K562 (cell line): ENCODE results near the gene IDI2. TPM values are rescaled to one million over a fixed set of nuclear protein-coding genes. Genes with fewer than 3 reads are reported as not detected.

Source experiments
- ATAC-seq: fragments of 200-7000 bp; cut with Tn5 transposase; 3 replicates; pipeline ENCODE4 v1.9.1; 2020; ENCODE audit warnings: moderate library complexity
- BruUV-seq: library from RNA; stranded (reverse); fragments of 400-500 nt; replicated peaks from 2 replicates; lab custom pipeline; 2021; lab: Mats Ljungman, UMichigan
- CTCF ChIA-PET: fragments of 300-600 bp; formaldehyde crosslinking; extraction: SDS; loops from one replicate; lab custom pipeline; 2021; ENCODE audit warnings: low intra/inter-chr PET ratio; lab: Yijun Ruan, JAX
- POLR2A ChIA-PET: fragments of 300-600, 350-650 bp; sonication (Branson Sonifier 250); formaldehyde crosslinking; extraction: SDS; loops from one replicate; lab custom pipeline; 2021; ENCODE audit warnings: antibody characterized with exemption, inconsistent platforms; lab: Yijun Ruan, JAX
- DNase-seq, 4 experiments: peaks; one replicate each; pipeline versions ENCODE4 v3.0.0 to v3.0.0-alpha.2; 2011 to 2018; ENCODE audit warnings: low spot score in 3 of 4, mixed read lengths in 3 of 4; ENCODE audit errors: extremely low read depth in 1 of 4
- FAIRE-seq: peaks from 2 replicates; lab custom pipeline; 2011; peaks lifted over from hg19 to GRCh38; lab: Jason Lieb, UNC
- H2AFZ ChIP-seq: 2 replicates; pipeline ENCODE4 v1.6.0; 2011; ENCODE audit warnings: low read depth, low read length, control low read depth, inconsistent platforms
- H3K27ac ChIP-seq: fragments of 200-600 bp; 3 replicates; pipeline ENCODE4 v1.8.0; 2011; ENCODE audit warnings: low read depth, mild to moderate bottlenecking, control low read depth, inconsistent platforms, low read length, moderate library complexity, mixed read lengths; ENCODE audit errors: extremely low read depth
- H3K27me3 ChIP-seq, 2 experiments: fragments of 300-600 bp in 1 of 2; 2 replicates in 1 of 2; 3 replicates in 1 of 2; pipeline versions ENCODE4 v1.6.0 to v1.8.0; 2011; ENCODE audit warnings: inconsistent platforms in 2 of 2, low read length in 2 of 2, mild to moderate bottlenecking in 1 of 2, mixed read lengths in 1 of 2, moderate library complexity in 1 of 2; ENCODE audit not compliant: control insufficient read depth in 2 of 2, insufficient read depth in 2 of 2
- H3K36me3 ChIP-seq: fragments of 300-600 bp; 3 replicates; pipeline ENCODE4 v1.8.0; 2011; ENCODE audit warnings: mild to moderate bottlenecking, low read length, inconsistent platforms; ENCODE audit not compliant: control insufficient read depth, insufficient read depth
- H3K4me1 ChIP-seq, 2 experiments: fragments of 200-600 bp in 1 of 2; replicated peaks in 1 of 2; 2 replicates in 1 of 2; 3 replicates in 1 of 2; pipeline versions ENCODE4 v1.5.1 to v1.8.0; 2011; ENCODE audit warnings: inconsistent platforms in 2 of 2, low read length in 2 of 2, mild to moderate bottlenecking in 1 of 2, mixed read lengths in 1 of 2, moderate library complexity in 1 of 2; ENCODE audit not compliant: control insufficient read depth in 2 of 2, insufficient read depth in 2 of 2
- H3K4me2 ChIP-seq: 2 replicates; pipeline ENCODE4 v1.6.1; 2011; ENCODE audit warnings: low read length, control low read depth, inconsistent platforms, mixed read lengths; ENCODE audit not compliant: insufficient read depth
- H3K4me3 ChIP-seq: fragments of 200-600 bp; sonication (generic), shearing (Covaris generic); 2 replicates; pipeline ENCODE4 v1.5.1; 2016; ENCODE audit warnings: control low read depth, inconsistent platforms
- H3K79me2 ChIP-seq: fragments of 200-600 bp; 3 replicates; pipeline ENCODE4 v1.8.0; 2011; ENCODE audit warnings: low read length, inconsistent platforms; ENCODE audit not compliant: control insufficient read depth, insufficient read depth
- H3K9ac ChIP-seq, 2 experiments: 2 replicates each; pipeline versions ENCODE4 v1.6.0 to v1.6.1; 2011; ENCODE audit warnings: low read depth in 2 of 2, low read length in 2 of 2, control low read depth in 1 of 2, inconsistent platforms in 1 of 2, mild to moderate bottlenecking in 1 of 2, mixed read lengths in 1 of 2; ENCODE audit not compliant: insufficient read depth in 1 of 2
- H3K9me1 ChIP-seq: one replicate; pipeline ENCODE4 v1.6.0; 2011; ENCODE audit warnings: inconsistent platforms, mild to moderate bottlenecking, low read length, moderate library complexity; ENCODE audit not compliant: control insufficient read depth, insufficient read depth
- H3K9me3 ChIP-seq: replicated peaks from 2 replicates; pipeline ENCODE4 v1.5.1; 2011; ENCODE audit warnings: low read depth, low read length, inconsistent platforms; ENCODE audit not compliant: control insufficient read depth, insufficient read depth
- H4K20me1 ChIP-seq: replicated peaks from 2 replicates; pipeline ENCODE4 v1.6.1; 2011; ENCODE audit warnings: low read length, inconsistent platforms, mixed read lengths; ENCODE audit not compliant: control insufficient read depth, insufficient read depth
- CHD7 ChIP-seq: fragments of 200-600 bp; sonication (generic); IDR thresholded peaks from one replicate; pipeline ENCODE4 v1.6.1; 2012; ENCODE audit warnings: mild to moderate bottlenecking, low read depth, low read length, inconsistent platforms
- E2F5 ChIP-seq: sonication (generic); formaldehyde crosslinking; IDR thresholded peaks from 2 replicates; pipeline ENCODE4 v1.8.0; 2022; ENCODE audit warnings: mild to moderate bottlenecking, missing genetic modification reagents
- ELF2 ChIP-seq: fragments of 250-450 bp; sonication (Bioruptor Pico); IDR thresholded peaks from 2 replicates; pipeline ENCODE4 v1.5.0; 2021; ENCODE audit warnings: mild to moderate bottlenecking
- ETV5 ChIP-seq: sonication (generic); formaldehyde crosslinking; IDR thresholded peaks from 2 replicates; pipeline ENCODE4 v1.4.0; 2020; ENCODE audit warnings: low read depth, mild to moderate bottlenecking, missing genetic modification reagents
- GATA2 ChIP-seq: sonication (generic); formaldehyde crosslinking; IDR thresholded peaks from 2 replicates; pipeline ENCODE4 v1.4.0; 2020; ENCODE audit warnings: mild to moderate bottlenecking, missing genetic modification reagents
- NUFIP1 ChIP-seq: fragments of 450-650 bp; IDR thresholded peaks from 2 replicates; pipeline ENCODE4 v1.6.1; 2018; ENCODE audit not compliant: partially characterized antibody
- PCBP2 ChIP-seq: fragments of 200-400 bp; formaldehyde crosslinking; IDR thresholded peaks from 2 replicates; pipeline ENCODE4 v1.6.1; 2018; ENCODE audit warnings: low read length, low read depth, mild to moderate bottlenecking, moderate library complexity; ENCODE audit not compliant: poor library complexity, severe bottlenecking
- TEAD1 ChIP-seq, 2 experiments: fragments of 450-650 bp in 1 of 2; sonication (generic) in 1 of 2; formaldehyde crosslinking; IDR thresholded peaks; 2 replicates each; pipeline versions ENCODE4 v1.4.0 to v1.8.0; 2020 to 2022; ENCODE audit warnings: mild to moderate bottlenecking in 2 of 2, missing genetic modification reagents in 1 of 2
- ZNF140 ChIP-seq: fragments of 250-450 bp; sonication (Bioruptor Pico); IDR thresholded peaks from 2 replicates; pipeline ENCODE4 v1.8.0; 2021; ENCODE audit warnings: moderate library complexity, mild to moderate bottlenecking, inconsistent platforms
- ZNF212 ChIP-seq: fragments of 450-650 bp; formaldehyde crosslinking; IDR thresholded peaks from 2 replicates; pipeline ENCODE4 v1.4.0; 2020; ENCODE audit warnings: mild to moderate bottlenecking
- ZNF584 ChIP-seq: fragments of 200-800 bp; sonication (Bioruptor generic); IDR thresholded peaks from 2 replicates; pipeline ENCODE4 v1.6.1; 2016; ENCODE audit warnings: low read depth, mild to moderate bottlenecking, missing genetic modification characterization, missing compliant biosample characterization
- WGBS: fragments of 100-300 bp; shearing (Covaris generic); methylation state at CpG from one replicate; pipeline ENCODE4 v1.1.6; 2016; ENCODE audit warnings: low coverage, mixed read lengths; ENCODE audit not compliant: insufficient coverage; ENCODE audit errors: missing lambda C conversion rate; 5-methylcytosine and 5-hydroxymethylcytosine counted together
- in situ Hi-C: fragments of 300-500 bp; cut with MboI; formaldehyde crosslinking; loops from 4 replicates; pipeline ENCODE4 v1.15.0; 2018; ENCODE audit warnings: inconsistent platforms, mixed read lengths
- intact Hi-C: fragments of 100-400 bp; cut with micrococcal nuclease; formaldehyde crosslinking; loops from 2 replicates; pipeline ENCODE4 v1.14.2; 2022
- polyA plus RNA-seq, 8 experiments: library from polyadenylated mRNA; depleted of rRNA in 4 of 8; stranded (reverse) in 5 of 8; unstranded in 3 of 8; fragments of >200 nt; fragmentation: Nextera tagmentation in 2 of 8; fragmentation: Illumina TruSeq in 1 of 8; extraction: Ambion mirVana in 2 of 8; extraction: Trizol in 1 of 8; gene quantifications; 2 replicates each; pipeline versions ENCODE4 v1.2.1 to v1.2.3, GENCODE V29; 2011 to 2014; ENCODE audit warnings: inconsistent platforms in 1 of 8, missing spikeins in 1 of 8
- total RNA-seq, 7 experiments: library from RNA; depleted of rRNA in 6 of 7; stranded (reverse); fragments of >200 nt in 6 of 7; fragmentation: Illumina TruSeq in 2 of 7; extraction: Trizol in 2 of 7; gene quantifications; 2 replicates each; pipeline versions ENCODE4 v1.2.1 to v1.2.3, GENCODE V29; 2011 to 2021; ENCODE audit warnings: low replicate concordance in 1 of 7

IDI2 gene
- total and polyA plus RNA-seq, 9 of the 15 experiments (the other 6 are each of a cell fraction or from before 2014, with no cell fraction given), result not detected

- BruUV-seq, result no TSS peak
- no peak for FAIRE-seq
- in situ Hi-C loops, result no loop called here
- Histone ChIP-seq H3K27ac (no peak overlapping the region), H3K9ac (no peak overlapping the region), H3K4me3 (no peak overlapping the region), H3K4me1 (peaks cover 5 to 13% of the 10 kb centered on the region in 2 experiments; a peak in 4 of 5 replicates), H3K4me2 (no peak overlapping the region), H3K9me1 (peaks cover 5% of the 10 kb centered on the region), H3K27me3 (no peaks in the 10 kb centered on the region), H4K20me1 (peaks cover 17% of the 10 kb centered on the region), H3K9me3 (no peaks in the 10 kb centered on the region; the same call in 1 of the 2 replicates), H3K79me2 (peaks cover 50% of the 10 kb centered on the region), H2AFZ (no peak overlapping the region), H3K36me3 (peaks cover 100% of the 10 kb centered on the region)
- ChIA-PET CTCF (no interaction called here), POLR2A (interaction anchor here (1.0 to 1.6 kb wide), 2 partner anchors 13 to 23 kb away, joined by 3 to 5 read pairs; no protein-coding TSS in a partner anchor)
- DNase-seq, result no peak
- no peak for ATAC-seq
- WGBS, result 98% methylated on average over 8 of the region's 9 CpGs
- intact Hi-C loops, result no loop called here
- TF ChIP-seq ELF2 (CRISPR knock-in tag), result no peak
- no peak for TF ChIP-seq GATA2
- no peak for TF ChIP-seq E2F5
- no peak for TF ChIP-seq TEAD1 (CRISPR knock-in tag; IDR thresholded peaks at IDR 0.05)
- no peak for TF ChIP-seq PCBP2
- TF ChIP-seq ZNF212 (CRISPR knock-in tag), result no peak
- TF ChIP-seq ETV5 (CRISPR knock-in tag), result no peak
- no peak for TF ChIP-seq ZNF584 (CRISPR knock-in tag)
- TF ChIP-seq NUFIP1, result no peak
- no peak for TF ChIP-seq ZNF140 (CRISPR knock-in tag)
- no peak for TF ChIP-seq CHD7
Measured at GRCh38 chr10:1006573-1006972, 19.1 kb downstream of the IDI2 start.
